ENCODE measurements around the gene STAM. TPM values are rescaled to one million over a fixed set of nuclear protein-coding genes. Genes with fewer than 3 reads are reported as not detected.

STAM gene
- total and polyA plus RNA-seq, 9 of the 15 experiments (the other 6 are each of a cell fraction or from before 2014, with no cell fraction given), result 13.8 to 33.5 (median 26.4) TPM

GRCh38 chr10:17662193-17663138 lies 18.5 kb downstream of the STAM start (continued):
- TF ChIP-seq ZBTB9 (CRISPR knock-in tag; IDR thresholded peaks at IDR 0.05) (0 out of 2 replicates have a peak, but pooled peaks have one; percentile 86), ZNF384 (IDR thresholded peaks at IDR 0.05; ENCODE audit: low read depth, low read length) (0 out of 2 replicates have a peak, but pooled peaks have one; percentile 30), C11orf30 (IDR thresholded peaks at IDR 0.05; ENCODE audit: low read depth) (peak; percentile 82), TEAD4 (IDR thresholded peaks at IDR 0.05; ENCODE audit: low read length) (peak; percentile 100), TEAD4 (CRISPR knock-in tag; IDR thresholded peaks at IDR 0.05; ENCODE audit: borderline replicate concordance) (no peak), ZNF263 (CRISPR knock-in tag; IDR thresholded peaks at IDR 0.05; ENCODE audit: borderline replicate concordance) (no peak), EWSR1 (IDR thresholded peaks at IDR 0.05; ENCODE audit: borderline replicate concordance, low read depth, partially characterized antibody) (no peak), ILF3 (IDR thresholded peaks at IDR 0.05; ENCODE audit: borderline replicate concordance) (no peak), SIN3B (IDR thresholded peaks at IDR 0.05; ENCODE audit: low read depth) (no peak), NEUROD1 (IDR thresholded peaks at IDR 0.05; ENCODE audit: borderline replicate concordance, low read depth, low read length, partially characterized antibody) (peak; percentile 82), ZNF224 (CRISPR knock-in tag; IDR thresholded peaks at IDR 0.05) (no peak), THAP12 (CRISPR knock-in tag; IDR thresholded peaks at IDR 0.05) (no peak), XRCC4 (IDR thresholded peaks at IDR 0.05; ENCODE audit: extremely low read depth, insufficient read depth, insufficient read length) (no peak), PBX2 (CRISPR knock-in tag; IDR thresholded peaks at IDR 0.05; ENCODE audit: low read depth) (no peak), PBX2 (tag; conservative IDR thresholded peaks at IDR 0.05; ENCODE audit: low read depth) (peak; percentile 87), MAFG (tag; conservative IDR thresholded peaks at IDR 0.05) (peak; percentile 73), U2AF2 (optimal IDR thresholded peaks at IDR 0.05; ENCODE audit: low read depth, low read length) (no peak), ZNF217 (CRISPR knock-in tag; IDR thresholded peaks at IDR 0.05) (no peak), ERF (CRISPR knock-in tag; IDR thresholded peaks at IDR 0.05) (no peak)
